Spinal cord (tissue), 10 donors: ENCODE results near the gene SLC25A53. TPM values are rescaled to one million over a fixed set of nuclear protein-coding genes. Genes with fewer than 3 reads are reported as not detected.
A peak's percentile ranks its signal among the peaks of the same experiment; 100 is the strongest.

Experiments used
- DNase-seq, 6 donors: peaks; one replicate each; pipeline versions ENCODE4 v3.0.0 to v3.0.0-alpha.2; 2013 to 2015; ENCODE audit warnings: low spot score in 6 of 6, low read depth in 4 of 6
- H3K27ac ChIP-seq: one replicate; pipeline ENCODE4 v1.5.1; 2013; ENCODE audit warnings: low read depth, low read length, control low read depth
- H3K27me3 ChIP-seq: one replicate; pipeline ENCODE4 v1.6.1; 2013; ENCODE audit warnings: low read length; ENCODE audit not compliant: control insufficient read depth, insufficient read depth
- H3K36me3 ChIP-seq: one replicate; pipeline ENCODE4 v1.6.1; 2013; ENCODE audit warnings: low read length; ENCODE audit not compliant: control insufficient read depth, insufficient read depth
- H3K4me1 ChIP-seq: one replicate; pipeline ENCODE4 v1.6.1; 2013; ENCODE audit warnings: low read length; ENCODE audit not compliant: control insufficient read depth, insufficient read depth
- H3K4me3 ChIP-seq: one replicate; pipeline ENCODE4 v1.5.1; 2013; ENCODE audit warnings: low read depth, low read length, control low read depth
- H3K9me3 ChIP-seq: one replicate; pipeline ENCODE4 v1.6.1; 2013; ENCODE audit warnings: low read length; ENCODE audit not compliant: control insufficient read depth, insufficient read depth
- WGBS: methylation state at CpG from one replicate; pipeline ENCODE4 v1.1.5; 2013; ENCODE audit warnings: missing lambda C conversion rate; ENCODE audit not compliant: insufficient coverage; 5-methylcytosine and 5-hydroxymethylcytosine counted together
- polyA plus RNA-seq, 2 donors: library from polyadenylated mRNA; unstranded; fragments of 120-200 nt; gene quantifications; one replicate each; pipeline ENCODE4 v1.2.1, GENCODE V29; 2013; ENCODE audit not compliant: insufficient read length in 2 of 2
- total RNA-seq, 2 donors: library from RNA; depleted of rRNA in 1 of 2; stranded (reverse); fragments of 120-200 nt in 1 of 2; fragments of >200 nt in 1 of 2; gene quantifications; one replicate each; pipeline versions ENCODE4 v1.2.3 to v1.2.4, GENCODE V29; 2013 to 2014
- donor health status: healthy.

Gene SLC25A53
- total and polyA plus RNA-seq, 4 donors: 10.8 to 22.0 (median 15.0) TPM

GRCh38 chrX:104135677-104136076 is 21.1 kb downstream of the SLC25A53 start:
- Histone ChIP-seq H3K27ac (no peak overlapping the region), H3K4me3 (no peak overlapping the region), H3K9me3 (no peaks in the 10 kb centered on the region), H3K27me3 (peaks cover 2% of the 10 kb centered on the region), H3K4me1 (no peaks in the 10 kb centered on the region), H3K36me3 (no peaks in the 10 kb centered on the region)
- WGBS: 100% methylated on average over 1 of the region's 1 CpG
- DNase-seq: no peak

- Histone ChIP-seq H3K27me3 (peaks cover 2% of the 10 kb centered on the region), H3K9me3 (no peaks in the 10 kb centered on the region), H3K27ac (no peak overlapping the region), H3K36me3 (no peaks in the 10 kb centered on the region), H3K4me3 (no peak overlapping the region), H3K4me1 (no peaks in the 10 kb centered on the region)
- 60% methylated on average over 4 of the region's 5 CpGs for WGBS
- DNase-seq: no peak
Measured at GRCh38 chrX:104134583-104135261, 22.1 kb downstream of the SLC25A53 start.

GRCh38 chrX:104130808-104131207 is 26.0 kb downstream of the SLC25A53 start:
- WGBS: 96% methylated on average over 3 of the region's 6 CpGs
- no peak overlapping the region for H3K4me3 ChIP-seq
- H3K27ac ChIP-seq: no peak overlapping the region
- H3K36me3 ChIP-seq: no peaks in the 10 kb centered on the region
- no peak for DNase-seq
- H3K9me3 ChIP-seq: no peaks in the 10 kb centered on the region
- H3K4me1 ChIP-seq: no peaks in the 10 kb centered on the region
- H3K27me3 ChIP-seq: peaks cover 6% of the 10 kb centered on the region

GRCh38 chrX:104126856-104127255 is 30.0 kb downstream of the SLC25A53 start:
- no CpG with 5 or more reads among the region's 2 CpGs for WGBS
- no peak for DNase-seq
- Histone ChIP-seq H3K4me3 (no peak overlapping the region), H3K4me1 (no peaks in the 10 kb centered on the region), H3K9me3 (no peaks in the 10 kb centered on the region), H3K27ac (no peak overlapping the region), H3K36me3 (no peaks in the 10 kb centered on the region), H3K27me3 (peaks cover 8% of the 10 kb centered on the region)

- Histone ChIP-seq H3K27me3 (peaks cover 13% of the 10 kb centered on the region), H3K9me3 (no peaks in the 10 kb centered on the region), H3K27ac (no peak overlapping the region), H3K4me1 (no peaks in the 10 kb centered on the region), H3K4me3 (no peak overlapping the region), H3K36me3 (no peaks in the 10 kb centered on the region)
- DNase-seq: no peak
- WGBS: 100% methylated on average over 2 of the region's 5 CpGs
Measured at GRCh38 chrX:104122829-104123228, 34.0 kb downstream of the SLC25A53 start.

GRCh38 chrX:104118765-104119164 is 38.0 kb downstream of the SLC25A53 start:
- Histone ChIP-seq H3K4me1 (peaks cover 3% of the 10 kb centered on the region), H3K36me3 (peaks cover 2% of the 10 kb centered on the region), H3K9me3 (no peaks in the 10 kb centered on the region), H3K4me3 (no peak overlapping the region), H3K27me3 (peaks cover 29% of the 10 kb centered on the region), H3K27ac (no peak overlapping the region)
- 78% methylated on average over 1 of the region's 1 CpG for WGBS
- peak in 1 of 6 donors; percentile 2 for DNase-seq

- Histone ChIP-seq H3K4me1 (peaks cover 3% of the 10 kb centered on the region), H3K36me3 (peaks cover 2% of the 10 kb centered on the region), H3K4me3 (no peak overlapping the region), H3K27me3 (peaks cover 30% of the 10 kb centered on the region), H3K9me3 (no peaks in the 10 kb centered on the region), H3K27ac (no peak overlapping the region)
- no peak for DNase-seq
Measured at GRCh38 chrX:104117759-104118158, 39.0 kb downstream of the SLC25A53 start.

GRCh38 chrX:104113222-104113965 is 43.4 kb downstream of the SLC25A53 start:
- 17% methylated on average over 14 of the region's 24 CpGs for WGBS
- Histone ChIP-seq H3K27me3 (peaks cover 31% of the 10 kb centered on the region), H3K27ac (peak overlapping the region; percentile 94), H3K4me3 (peak overlapping the region; percentile 71), H3K36me3 (peaks cover 2% of the 10 kb centered on the region), H3K9me3 (no peaks in the 10 kb centered on the region), H3K4me1 (peaks cover 3% of the 10 kb centered on the region)
- DNase-seq: peak in 2 of 6 donors; percentile 85 to 89

GRCh38 chrX:104112326-104112951 is 44.4 kb downstream of the SLC25A53 start, which contains the start of gene ZCCHC18:
TSS of gene ZCCHC18 (plus strand) at chrX:104112523. CDS start at chrX:104114112, 1,589 bp downstream.
- 19% methylated on average over 67 of the region's 67 CpGs for WGBS
- peak within 1 kb of the TSS; percentile 94 for H3K27ac ChIP-seq
- peaks cover 3% of the 10 kb centered on the region for H3K4me1 ChIP-seq
- peaks cover 2% of the 10 kb centered on the region for H3K36me3 ChIP-seq
- H3K4me3 ChIP-seq: peak within 1 kb of the TSS; percentile 71
- H3K9me3 ChIP-seq: no peaks in the 10 kb centered on the region
- H3K27me3 ChIP-seq: peaks cover 30% of the 10 kb centered on the region
- peak in 3 of 6 donors; percentile 67 to 90 (median 90) for DNase-seq
